SK-N-SH (cell line): ENCODE measurements around the gene UGT2B15. TPM values are rescaled to one million over a fixed set of nuclear protein-coding genes. Genes with fewer than 3 reads are reported as not detected.

Experiments used
- CTCF ChIA-PET: fragments of 300-600, 350-600 bp; formaldehyde crosslinking; extraction: SDS; loops from one replicate; lab custom pipeline; 2021; lab: Yijun Ruan, JAX
- POLR2A ChIA-PET: fragments of 350-600 bp; sonication (Branson Sonifier 250); formaldehyde crosslinking; extraction: SDS; loops from one replicate; lab custom pipeline; 2020; ENCODE audit warnings: antibody characterized with exemption, inconsistent platforms; lab: Yijun Ruan, JAX
- DNase-seq: peaks from one replicate; pipeline ENCODE4 v3.0.0; 2012
- H2AFZ ChIP-seq: fragments of 200-600 bp; sonication (generic); 2 replicates; pipeline ENCODE4 v1.8.1; 2016; ENCODE audit warnings: antibody characterized with exemption, mild to moderate bottlenecking, low read depth
- H3F3A ChIP-seq: fragments of 200-600 bp; sonication (generic); replicated peaks from 2 replicates; pipeline ENCODE3; 2016; ENCODE audit warnings: antibody characterized with exemption, mild to moderate bottlenecking; ENCODE audit not compliant: insufficient read depth
- H3K27ac ChIP-seq, 2 experiments: fragments of 200-500 bp in 1 of 2; fragments of 200-600 bp in 1 of 2; sonication (Bioruptor generic) in 1 of 2; sonication (generic), shearing (Covaris generic) in 1 of 2; 2 replicates each; pipeline versions ENCODE4 v1.5.1 to v1.6.1; 2014 to 2016; ENCODE audit warnings: low read depth in 2 of 2, inconsistent platforms in 1 of 2, low read length in 1 of 2, mild to moderate bottlenecking in 1 of 2, mixed read lengths in 1 of 2
- H3K27me3 ChIP-seq: fragments of 200-600 bp; sonication (generic), shearing (Covaris generic); 2 replicates; pipeline ENCODE4 v1.6.1; 2016; ENCODE audit warnings: mixed run types; ENCODE audit not compliant: insufficient read depth
- H3K36me3 ChIP-seq, 2 experiments: fragments of 200-500 bp in 1 of 2; fragments of 200-600 bp in 1 of 2; sonication (Bioruptor generic) in 1 of 2; sonication (generic) in 1 of 2; replicated peaks in 1 of 2; 2 replicates each; pipeline versions ENCODE3 to v1.5.1; 2014 to 2016; ENCODE audit warnings: low read length in 1 of 2, mild to moderate bottlenecking in 1 of 2; ENCODE audit not compliant: insufficient read depth in 2 of 2, control insufficient read depth in 1 of 2
- H3K4me1 ChIP-seq, 2 experiments: fragments of 200-500 bp in 1 of 2; fragments of 200-600 bp in 1 of 2; sonication (Bioruptor generic) in 1 of 2; sonication (generic), shearing (Covaris generic) in 1 of 2; 2 replicates each; pipeline versions ENCODE4 v1.5.1 to v1.6.1; 2014 to 2016; ENCODE audit warnings: low read depth in 1 of 2, low read length in 1 of 2, mixed run types in 1 of 2; ENCODE audit not compliant: insufficient read depth in 2 of 2, control insufficient read depth in 1 of 2
- H3K4me2 ChIP-seq: fragments of 200-600 bp; sonication (generic), shearing (Covaris generic); 2 replicates; pipeline ENCODE4 v1.6.1; 2017; ENCODE audit warnings: mixed run types
- H3K4me3 ChIP-seq, 2 experiments: fragments of 200-500 bp in 1 of 2; fragments of 200-600 bp in 1 of 2; sonication (Bioruptor generic) in 1 of 2; sonication (generic), shearing (Covaris generic) in 1 of 2; 2 replicates each; pipeline versions ENCODE4 v1.5.1 to v1.8.1; 2014 to 2016; ENCODE audit warnings: low read depth in 2 of 2, inconsistent platforms in 1 of 2, low read length in 1 of 2, mild to moderate bottlenecking in 1 of 2, mixed read lengths in 1 of 2, moderate library complexity in 1 of 2
- H3K79me2 ChIP-seq: fragments of 200-600 bp; sonication (generic); 2 replicates; pipeline ENCODE4 v1.8.1; 2017; ENCODE audit warnings: mild to moderate bottlenecking; ENCODE audit not compliant: insufficient read depth
- H3K9ac ChIP-seq: fragments of 200-600 bp; sonication (generic); 2 replicates; pipeline ENCODE4 v1.6.1; 2017; ENCODE audit warnings: mixed run types
- H3K9me2 ChIP-seq: fragments of 200-600 bp; sonication (generic); 2 replicates; pipeline ENCODE4 v1.6.1; 2017; ENCODE audit warnings: mixed run types
- H3K9me3 ChIP-seq: fragments of 200-600 bp; sonication (generic); 2 replicates; pipeline ENCODE4 v1.6.1; 2017; ENCODE audit warnings: mixed run types, mild to moderate bottlenecking, moderate library complexity
- H4K20me1 ChIP-seq: fragments of 200-600 bp; sonication (generic); 2 replicates; pipeline ENCODE4 v1.6.1; 2017; ENCODE audit warnings: mild to moderate bottlenecking, mixed run types; ENCODE audit not compliant: insufficient read depth
- CTCF ChIP-seq: fragments of 200-600 bp; sonication (generic); IDR thresholded peaks from 2 replicates; pipeline ENCODE4 v1.6.1; 2017; ENCODE audit warnings: antibody characterized with exemption, mild to moderate bottlenecking, moderate library complexity
- FOXJ3 ChIP-seq: sonication (generic); formaldehyde crosslinking; IDR thresholded peaks from 2 replicates; pipeline ENCODE4 v1.5.1; 2020; ENCODE audit warnings: mild to moderate bottlenecking, missing genetic modification reagents
- FOXM1 ChIP-seq: IDR thresholded peaks from 2 replicates; pipeline ENCODE4 v1.4.0; 2012; ENCODE audit warnings: low read depth, mild to moderate bottlenecking
- GATA2 ChIP-seq: sonication (generic); formaldehyde crosslinking; IDR thresholded peaks from 2 replicates; pipeline ENCODE4 v1.5.0; 2020; ENCODE audit warnings: mild to moderate bottlenecking, missing genetic modification reagents
- JUND ChIP-seq: IDR thresholded peaks from 2 replicates; pipeline ENCODE4 v1.4.0; 2012
- MEF2A ChIP-seq: IDR thresholded peaks from 2 replicates; pipeline ENCODE4 v1.4.0; 2012; ENCODE audit warnings: low read depth, borderline replicate concordance
- NRF1 ChIP-seq: IDR thresholded peaks from 2 replicates; pipeline ENCODE4 v1.6.1; 2012; ENCODE audit warnings: low read depth, mild to moderate bottlenecking, low read length
- RAD21 ChIP-seq: IDR thresholded peaks from 2 replicates; pipeline ENCODE4 v1.6.1; 2012; ENCODE audit warnings: mild to moderate bottlenecking, low read length
- RCOR1 ChIP-seq: fragments of 150-350 bp; IDR thresholded peaks from 2 replicates; pipeline ENCODE4 v1.6.1; 2017; ENCODE audit warnings: antibody characterized with exemption, low read length
- REST ChIP-seq: IDR thresholded peaks from 2 replicates; pipeline ENCODE4 v1.6.1; 2012; ENCODE audit warnings: mild to moderate bottlenecking, low read depth, low read length, moderate library complexity
- RFX5 ChIP-seq: IDR thresholded peaks from 2 replicates; pipeline ENCODE4 v1.6.1; 2012; ENCODE audit warnings: mild to moderate bottlenecking, improper control_type of control experiment, low read length
- RXRA ChIP-seq: IDR thresholded peaks from 2 replicates; pipeline ENCODE4 v1.4.0; 2012; ENCODE audit warnings: low read depth, mild to moderate bottlenecking, borderline replicate concordance
- SIN3A ChIP-seq: IDR thresholded peaks from 2 replicates; pipeline ENCODE4 v1.6.1; 2012; ENCODE audit warnings: low read depth, mild to moderate bottlenecking, low read length, moderate library complexity, borderline replicate concordance
- TEAD4 ChIP-seq: IDR thresholded peaks from 2 replicates; pipeline ENCODE4 v1.4.0; 2012; ENCODE audit warnings: mild to moderate bottlenecking, borderline replicate concordance; ENCODE audit not compliant: insufficient read depth
- WGBS: methylation state at CpG from one replicate; pipeline ENCODE4 v1.1.6; 2017; ENCODE audit warnings: low lambda C conversion rate; 5-methylcytosine and 5-hydroxymethylcytosine counted together
- polyA plus RNA-seq, 3 experiments: library from polyadenylated mRNA; depleted of rRNA; stranded (reverse); fragments of >200 nt; gene quantifications; 2 replicates each; pipeline ENCODE4 v1.2.3, GENCODE V29; 2012
- TF ChIP-seq, protein P1 (sequence below): IDR thresholded peaks from 2 replicates; pipeline ENCODE4 v1.4.0; 2012; ENCODE audit warnings: low read depth
- TF ChIP-seq, protein P2 (sequence below): IDR thresholded peaks from 2 replicates; pipeline ENCODE4; 2012

Gene UGT2B15
- polyA plus RNA-seq, 1 of the 3 experiments (the other 2 are of a cell fraction) = not detected

DNA sequence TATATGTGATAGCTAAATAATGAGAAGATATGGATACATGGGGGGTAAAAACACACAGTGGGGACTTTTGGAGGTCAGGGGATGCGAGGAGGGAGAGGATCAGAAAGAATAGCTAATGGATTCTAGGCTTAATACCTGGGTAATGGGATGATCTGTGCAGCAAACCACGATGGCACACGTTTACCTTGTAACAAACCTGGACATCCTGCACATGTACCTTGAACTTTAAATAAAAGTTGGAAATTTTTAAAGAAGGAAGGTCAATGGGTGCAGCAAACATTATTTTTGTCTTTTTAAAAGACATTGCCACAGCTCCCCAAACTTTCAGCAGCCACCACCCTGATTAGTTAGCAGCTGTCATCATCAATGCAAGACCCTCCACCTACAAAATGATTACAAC lies 29.7 kb upstream of the UGT2B15 start:
- WGBS = 2% methylated on average over 3 of the region's 3 CpGs
- no peak overlapping the region for H2AFZ ChIP-seq
- no peak overlapping the region for H3K4me3 ChIP-seq
- H3K36me3 ChIP-seq = no peaks in the 10 kb centered on the region
- no peak overlapping the region for H3K9ac ChIP-seq
- no peak for TF ChIP-seq RXRA
- TF ChIP-seq RFX5 = no peak
- TF ChIP-seq FOXM1 = no peak
- TF ChIP-seq, protein P1, sequence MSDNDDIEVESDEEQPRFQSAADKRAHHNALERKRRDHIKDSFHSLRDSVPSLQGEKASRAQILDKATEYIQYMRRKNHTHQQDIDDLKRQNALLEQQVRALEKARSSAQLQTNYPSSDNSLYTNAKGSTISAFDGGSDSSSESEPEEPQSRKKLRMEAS = no peak
- no peak for TF ChIP-seq SIN3A
- TF ChIP-seq JUND = no peak
- TF ChIP-seq REST = no peak
- no peak for TF ChIP-seq MEF2A
- no peak for TF ChIP-seq NRF1
- TF ChIP-seq, protein P2, sequence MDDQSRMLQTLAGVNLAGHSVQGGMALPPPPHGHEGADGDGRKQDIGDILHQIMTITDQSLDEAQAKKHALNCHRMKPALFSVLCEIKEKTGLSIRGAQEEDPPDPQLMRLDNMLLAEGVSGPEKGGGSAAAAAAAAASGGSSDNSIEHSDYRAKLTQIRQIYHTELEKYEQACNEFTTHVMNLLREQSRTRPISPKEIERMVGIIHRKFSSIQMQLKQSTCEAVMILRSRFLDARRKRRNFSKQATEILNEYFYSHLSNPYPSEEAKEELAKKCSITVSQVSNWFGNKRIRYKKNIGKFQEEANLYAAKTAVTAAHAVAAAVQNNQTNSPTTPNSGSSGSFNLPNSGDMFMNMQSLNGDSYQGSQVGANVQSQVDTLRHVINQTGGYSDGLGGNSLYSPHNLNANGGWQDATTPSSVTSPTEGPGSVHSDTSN = no peak
- no peak for TF ChIP-seq FOXJ3
- TF ChIP-seq CTCF = no peak
- TF ChIP-seq RCOR1 = no peak
- no peak for TF ChIP-seq TEAD4
- TF ChIP-seq GATA2 (CRISPR knock-in tag) = no peak
- no peak for TF ChIP-seq RAD21
- no peaks in the 10 kb centered on the region for H3K4me1 ChIP-seq
- no peaks in the 10 kb centered on the region for H3K9me3 ChIP-seq
- no peaks in the 10 kb centered on the region for H3K9me2 ChIP-seq
- H3F3A ChIP-seq = no peaks in the 10 kb centered on the region
- H3K79me2 ChIP-seq = no peaks in the 10 kb centered on the region
- CTCF ChIA-PET = no interaction called here
- H3K27ac ChIP-seq = no peak overlapping the region
- POLR2A ChIA-PET = no interaction called here
- no peak for DNase-seq
- H3K4me2 ChIP-seq = no peak overlapping the region
- no peaks in the 10 kb centered on the region for H4K20me1 ChIP-seq
- no peaks in the 10 kb centered on the region for H3K27me3 ChIP-seq
